A204.1 (cell line): ENCODE results near the gene SAFB2.
"Not testable (repeated sequence)": the region's sequence is repeated elsewhere in the genome, so short reads cannot be mapped to it uniquely, and the experiment has no call there.

Source experiments
- FAIRE-seq: peaks from 2 replicates; lab custom pipeline; 2012; peaks lifted over from hg19 to GRCh38; lab: Jason Lieb, UNC

Gene SAFB2

DNA sequence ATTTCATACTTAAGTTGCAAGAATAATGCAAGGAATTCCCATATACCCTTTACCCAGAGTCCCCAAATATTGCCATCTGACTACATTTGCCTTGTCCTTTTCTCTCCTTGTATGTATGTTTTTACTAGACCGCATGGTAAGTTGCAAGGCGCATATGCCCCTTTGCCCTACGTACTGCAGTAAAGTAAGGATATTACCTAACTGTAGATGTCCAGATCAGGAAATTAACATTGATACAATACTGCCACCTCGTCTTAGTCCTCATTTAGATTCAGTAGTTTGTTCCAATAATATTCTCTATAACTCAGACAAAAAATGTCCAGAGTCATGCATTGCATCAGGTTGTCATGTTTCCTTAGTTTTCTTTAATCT lies 9.7 kb upstream of the SAFB2 start:
- no peak for FAIRE-seq

DNA sequence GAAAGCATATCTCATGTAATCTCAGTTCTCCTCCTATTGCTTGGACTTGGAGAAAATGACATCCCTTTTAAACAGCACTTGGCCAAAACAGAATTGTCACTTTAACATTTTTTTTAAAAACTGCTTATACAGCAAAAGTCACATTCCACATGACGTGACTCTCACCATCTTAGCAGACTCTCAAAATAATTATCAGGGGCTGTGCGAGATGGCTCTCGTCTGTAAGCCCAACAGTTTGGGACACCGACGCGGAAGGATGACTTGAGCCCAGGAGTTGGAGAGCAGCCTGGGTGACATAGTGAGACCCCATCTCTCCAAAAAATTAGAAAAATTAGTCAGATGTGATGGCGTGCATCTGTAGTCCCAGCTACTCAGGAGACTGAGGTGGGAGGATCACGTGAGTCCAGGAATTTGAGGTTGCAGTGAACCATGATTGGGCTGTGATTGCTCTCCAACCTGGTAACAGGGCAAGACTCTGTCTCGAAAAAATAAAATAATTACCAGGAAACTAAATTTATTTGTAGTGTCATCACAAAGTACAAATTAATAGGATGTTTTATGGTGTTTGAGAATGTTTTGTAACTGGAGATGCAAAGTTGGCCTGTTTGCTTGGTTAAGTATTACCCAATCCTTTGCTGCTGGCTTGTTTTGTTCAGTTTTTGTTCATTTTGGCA lies 9.1 kb upstream of the SAFB2 start:
- no peak for FAIRE-seq

DNA sequence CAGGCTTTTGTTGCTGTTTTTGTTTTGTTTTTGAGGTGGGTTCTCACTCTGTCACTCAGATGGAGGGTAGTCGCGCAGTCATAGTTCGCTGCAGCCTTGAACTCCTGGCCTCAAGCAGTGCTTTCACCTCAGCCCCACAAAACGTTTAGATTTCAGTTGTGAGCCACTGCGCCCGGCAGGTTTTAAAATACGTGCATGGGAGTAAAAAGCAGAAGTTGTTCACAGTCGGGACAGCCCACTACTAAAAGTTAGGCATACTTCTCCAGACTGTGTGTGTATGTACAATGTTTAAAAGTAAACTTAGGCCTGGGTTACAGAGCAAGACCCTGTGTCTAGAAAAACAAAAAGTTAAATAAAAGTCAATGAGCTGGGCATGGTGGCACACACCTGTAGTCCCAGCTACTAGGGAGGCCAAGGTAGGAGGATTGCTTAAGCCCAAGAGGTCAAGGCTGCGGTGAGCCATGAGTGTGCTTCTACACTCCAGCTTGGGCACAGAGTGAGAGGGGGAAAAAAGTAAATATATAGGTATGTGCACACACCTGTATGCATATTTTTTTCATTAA lies 6.4 kb upstream of the SAFB2 start:
- FAIRE-seq = no peak

GRCh38 chr19:5628461-5628860 lies 5.9 kb upstream of the SAFB2 start:
- no peak for FAIRE-seq

GRCh38 chr19:5627395-5627904 lies 4.9 kb upstream of the SAFB2 start:
- FAIRE-seq = no peak

GRCh38 chr19:5625641-5626040 lies 3.1 kb upstream of the SAFB2 start:
- FAIRE-seq = no peak

DNA sequence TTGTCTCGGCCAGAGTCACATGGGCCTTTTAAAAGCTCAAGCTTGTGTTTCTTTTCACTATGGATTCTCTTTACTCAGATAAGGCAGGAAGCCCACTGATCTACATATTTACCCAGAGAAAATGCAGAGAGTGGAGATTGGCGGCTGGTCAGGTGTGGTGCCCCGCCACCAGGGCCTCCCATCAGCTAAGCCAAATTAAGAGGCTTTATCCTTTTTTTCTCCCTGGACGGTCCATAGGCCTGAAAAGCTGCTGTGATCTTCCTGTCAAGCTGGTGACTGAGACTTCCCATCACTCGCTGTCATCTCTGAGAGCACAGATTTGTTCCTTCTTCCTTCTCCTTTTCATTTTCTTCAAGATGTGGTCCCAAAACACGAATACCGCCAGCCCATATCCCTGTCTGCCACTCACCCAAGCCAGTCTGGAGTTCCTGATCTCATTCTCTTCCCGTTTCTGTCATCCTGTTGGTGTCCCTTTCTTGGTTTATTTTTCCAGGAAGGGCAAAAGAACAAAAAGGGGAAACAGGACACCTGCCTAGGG lies 2.2 kb upstream of the SAFB2 start:
- FAIRE-seq = no peak

DNA sequence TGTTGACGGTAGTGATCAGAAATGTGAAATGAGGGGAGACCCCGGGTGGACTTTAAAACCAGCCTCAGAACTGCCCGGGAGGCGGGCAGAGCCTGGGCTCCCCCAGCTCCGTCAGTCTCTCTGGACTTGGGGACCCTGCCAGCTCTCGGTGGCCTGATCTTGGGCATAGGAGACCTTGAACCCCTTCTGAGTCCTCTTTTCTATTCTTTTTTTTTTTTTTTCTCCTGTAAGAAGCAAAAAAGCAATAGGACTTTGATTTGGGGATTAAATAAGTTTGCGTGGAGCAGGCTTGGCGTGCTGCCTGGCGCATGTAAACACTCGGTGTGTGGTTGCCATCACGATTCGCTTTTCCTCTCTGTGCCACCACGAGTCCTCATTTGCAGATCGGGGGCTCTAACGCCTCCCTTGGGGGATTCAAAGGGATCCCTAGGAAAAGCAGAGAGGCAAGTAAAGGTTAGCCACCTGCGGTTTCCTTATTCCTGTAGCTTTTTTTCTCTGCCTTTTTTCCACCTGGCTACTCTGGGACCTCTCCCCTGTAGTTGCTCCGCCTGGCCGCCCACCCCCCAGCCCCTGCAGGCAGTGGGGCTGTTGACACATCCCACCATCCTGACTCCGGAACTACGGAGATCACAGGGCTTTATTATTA lies 1.6 kb upstream of the SAFB2 start:
- no peak for FAIRE-seq

GRCh38 chr19:5623397-5624017 lies 931 bp upstream of the SAFB2 start:
- no peak for FAIRE-seq

GRCh38 chr19:5621945-5622464 lies 571 bp downstream of the SAFB2 start:
- FAIRE-seq = no peak

DNA sequence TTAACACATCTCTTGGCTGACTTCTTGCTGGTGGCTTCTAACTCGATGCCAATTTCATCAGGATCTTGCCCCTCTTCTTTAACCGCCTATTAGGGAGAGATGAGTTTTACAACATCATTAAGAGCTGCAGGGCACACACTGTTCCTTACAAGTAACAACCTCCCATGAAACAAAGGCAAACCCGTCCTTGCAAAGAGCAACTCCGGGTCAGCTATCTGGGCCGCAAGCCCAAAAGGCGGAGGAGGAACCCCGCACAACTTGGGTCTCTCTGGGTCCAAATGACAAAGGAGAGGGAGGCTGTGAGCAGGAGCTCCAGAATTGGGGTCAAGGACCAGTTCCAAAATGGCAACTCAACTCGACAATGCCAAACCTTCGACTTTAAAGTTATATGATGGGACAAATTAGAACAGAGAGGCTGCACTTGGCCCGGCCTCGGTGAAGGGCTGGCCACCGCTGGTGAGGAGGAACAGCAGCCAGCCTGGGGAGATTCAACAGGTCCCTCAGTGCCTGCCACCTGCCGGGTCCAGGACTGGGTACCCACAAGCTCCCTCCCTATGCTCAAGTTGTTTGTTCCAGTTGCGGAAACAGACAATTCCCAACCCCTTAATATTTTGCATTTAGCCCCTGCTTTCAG lies 1.1 kb downstream of the SAFB2 start:
- FAIRE-seq = no peak

GRCh38 chr19:5619946-5620345 lies 2.6 kb downstream of the SAFB2 start:
- FAIRE-seq = no peak

DNA sequence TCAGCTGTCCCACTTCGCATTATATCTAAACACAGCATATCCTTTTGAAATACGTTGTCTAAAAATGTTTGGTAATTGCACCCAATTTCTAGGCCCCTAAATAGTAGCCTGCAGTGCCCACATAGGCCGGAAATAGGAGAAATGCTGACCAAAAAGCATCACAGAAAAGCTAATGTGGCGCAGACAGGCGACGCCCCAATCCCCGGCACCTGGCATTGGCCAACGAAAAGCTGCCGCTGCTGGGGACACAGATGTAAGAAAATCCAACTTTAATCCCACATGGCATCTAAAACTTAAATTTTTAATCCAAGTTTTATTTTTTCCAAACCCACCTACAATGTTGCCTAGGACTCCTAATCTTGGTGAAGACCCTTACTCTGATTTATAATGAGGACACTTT lies 4.0 kb downstream of the SAFB2 start:
- no peak for FAIRE-seq

- FAIRE-seq = no peak
Measured at GRCh38 chr19:5617080-5617479, 5.5 kb downstream of the SAFB2 start.

DNA sequence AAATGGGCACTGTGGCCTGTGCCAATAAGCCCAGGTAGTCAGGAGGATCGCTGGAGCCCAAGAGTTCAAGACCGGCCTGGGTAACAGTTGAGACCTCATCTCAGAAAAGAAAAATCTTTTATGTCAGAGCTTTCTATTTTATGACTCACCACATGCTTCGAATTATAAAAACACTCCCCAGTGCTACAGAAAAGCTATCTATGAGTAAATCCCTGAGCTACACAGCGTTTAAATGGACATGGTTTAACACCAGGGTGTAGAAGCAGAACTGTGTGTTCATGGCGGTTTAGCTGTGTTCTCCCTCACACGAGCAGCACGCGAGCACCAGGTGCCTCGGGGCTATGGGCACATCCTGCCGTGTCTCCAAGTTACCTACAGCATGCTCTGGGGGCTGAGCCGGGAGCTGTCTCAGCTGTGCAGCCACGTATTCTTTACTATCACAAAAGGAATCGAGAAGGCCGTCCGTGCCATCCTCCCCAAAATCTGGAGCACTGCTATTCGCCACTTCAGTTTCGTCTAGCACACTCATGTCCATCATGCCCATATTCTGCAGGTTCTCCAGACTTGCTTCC lies 6.7 kb downstream of the SAFB2 start:
- FAIRE-seq = no peak

GRCh38 chr19:5612891-5613865 lies 9.4 kb downstream of the SAFB2 start:
- FAIRE-seq = no peak

GRCh38 chr19:5609881-5610448 lies 12.6 kb downstream of the SAFB2 start:
- no peak for FAIRE-seq

- not testable (repeated sequence) for FAIRE-seq
Measured at GRCh38 chr19:5608766-5609165, 13.8 kb downstream of the SAFB2 start.

DNA sequence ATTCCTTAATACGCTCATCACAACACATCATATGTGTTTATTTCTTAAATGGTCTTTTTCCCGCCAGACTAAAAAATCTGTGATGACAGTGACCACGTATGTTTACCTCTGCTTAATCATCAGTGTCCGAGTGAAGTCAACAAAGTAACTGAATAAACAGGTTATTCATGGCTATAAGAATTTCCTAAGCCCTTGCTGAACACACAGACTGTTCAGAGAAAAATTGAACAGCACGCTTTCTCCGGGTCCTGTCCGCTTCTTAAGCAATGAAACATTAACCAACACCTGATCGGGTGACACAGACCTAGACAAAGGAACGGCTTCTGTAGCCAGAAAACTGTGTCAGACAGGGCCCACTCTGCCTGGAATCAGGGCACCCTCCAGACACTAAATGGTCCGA lies 14.3 kb downstream of the SAFB2 start:
- no peak for FAIRE-seq
